Epithelial cell of esophagus (primary cell): Measurements from ENCODE around the gene RUNX2.

Experiments used
- DNase-seq: peaks from one replicate; pipeline ENCODE4 v3.0.0; 2010; ENCODE audit warnings: low read depth
- H3K4me3 ChIP-seq: 2 replicates; pipeline ENCODE4 v1.5.1; 2011; ENCODE audit warnings: mild to moderate bottlenecking, low read length, control low read depth
- CTCF ChIP-seq: IDR thresholded peaks from 2 replicates; pipeline ENCODE4 v1.5.1; 2011; ENCODE audit warnings: low read depth, mild to moderate bottlenecking, low read length, control low read depth, inconsistent platforms; ENCODE audit not compliant: insufficient read depth; ENCODE audit errors: missing control alignments

RUNX2 gene

GRCh38 chr6:45351076-45351475, 22.9 kb downstream of the RUNX2 start:
- no peak for TF ChIP-seq CTCF
- H3K4me3 ChIP-seq = no peak overlapping the region
- no peak for DNase-seq

GRCh38 chr6:45351667-45352066, 23.5 kb downstream of the RUNX2 start:
- TF ChIP-seq CTCF = no peak

GRCh38 chr6:45353654-45354053, 25.5 kb downstream of the RUNX2 start:
- no peak for TF ChIP-seq CTCF
- no peak for DNase-seq
- no peak overlapping the region for H3K4me3 ChIP-seq

More at GRCh38 chr6:45351667-45352066, 23.5 kb downstream of the RUNX2 start:
- no peak overlapping the region for H3K4me3 ChIP-seq
- peak; percentile 43 for DNase-seq

- no peak overlapping the region for H3K4me3 ChIP-seq
- DNase-seq = no peak
- TF ChIP-seq CTCF = no peak
Measured at GRCh38 chr6:45364466-45364865, 36.3 kb downstream of the RUNX2 start.

- no peak for DNase-seq
- TF ChIP-seq CTCF = no peak
- H3K4me3 ChIP-seq = no peak overlapping the region
Measured at GRCh38 chr6:45365036-45365435, 36.9 kb downstream of the RUNX2 start.

GRCh38 chr6:45366534-45366933, 38.4 kb downstream of the RUNX2 start:
- DNase-seq = no peak

GRCh38 chr6:45367999-45368398, 39.9 kb downstream of the RUNX2 start:
- H3K4me3 ChIP-seq = no peak overlapping the region
- no peak for TF ChIP-seq CTCF
- no peak for DNase-seq

More at GRCh38 chr6:45366534-45366933, 38.4 kb downstream of the RUNX2 start:
- H3K4me3 ChIP-seq = no peak overlapping the region
- no peak for TF ChIP-seq CTCF
